NCI-H2081 treated with DMSO at 0.1 percent for 48 hours (cell line): ENCODE data around the gene ZBTB46.
"Not testable (repeated sequence)": the region's sequence is repeated elsewhere in the genome, so short reads cannot be mapped to it uniquely, and the experiment has no call there.

Experiments
- DNase-seq: peaks from one replicate; lab custom pipeline; 2025; lab: John Stamatoyannopoulos, UW

ZBTB46 gene

GRCh38 chr20:63830841-63831588 lies at the start of gene ZBTB46:
Gene ZBTB46, minus strand, starts transcription at chr20:63831264. Its CDS starts 40,507 bp downstream, at chr20:63790757.
- no peak for DNase-seq

- no peak for DNase-seq
These were observed 48.0 kb upstream of the ZBTB46 start for GRCh38 chr20:63878899-63879663.

- no peak for DNase-seq
These were observed 46.8 kb upstream of the ZBTB46 start for GRCh38 chr20:63877755-63878470.

- DNase-seq = no peak
These were observed 45.5 kb upstream of the ZBTB46 start for GRCh38 chr20:63876489-63877036.

- DNase-seq = not testable (repeated sequence)
These were observed 43.2 kb upstream of the ZBTB46 start for GRCh38 chr20:63874241-63874640.

GRCh38 chr20:63873477-63873971 lies 42.5 kb upstream of the ZBTB46 start:
- DNase-seq = no peak

- no peak for DNase-seq
These were observed 37.2 kb upstream of the ZBTB46 start for GRCh38 chr20:63868264-63868663.

- not testable (repeated sequence) for DNase-seq
These were observed 36.0 kb upstream of the ZBTB46 start for GRCh38 chr20:63867042-63867441.

GRCh38 chr20:63864978-63865640 lies 34.0 kb upstream of the ZBTB46 start, which contains the start of gene TPD52L2:
Gene TPD52L2, plus strand, starts transcription at chr20:63865270. Its CDS starts 96 bp downstream, at chr20:63865366.
- peak; percentile 98 for DNase-seq

- DNase-seq = no peak
These were observed 33.5 kb upstream of the ZBTB46 start for GRCh38 chr20:63864545-63864977.

GRCh38 chr20:63863798-63864544 lies 32.9 kb upstream of the ZBTB46 start:
- DNase-seq = no peak

- no peak for DNase-seq
These were observed 32.1 kb upstream of the ZBTB46 start for GRCh38 chr20:63863021-63863797.

- no peak for DNase-seq
These were observed 31.2 kb upstream of the ZBTB46 start for GRCh38 chr20:63861981-63862901.

- DNase-seq = no peak
These were observed 30.4 kb upstream of the ZBTB46 start, which contains the start of gene ABHD16B for GRCh38 chr20:63861365-63861934. Gene ABHD16B, plus strand, starts transcription at chr20:63861498. Its CDS starts 43 bp downstream, at chr20:63861541.

- no peak for DNase-seq
These were observed 29.4 kb upstream of the ZBTB46 start for GRCh38 chr20:63860325-63861051.

- no peak for DNase-seq
These were observed 28.2 kb upstream of the ZBTB46 start for GRCh38 chr20:63859166-63859699.
